ENCODE data around the gene AP2S1.

DNA sequence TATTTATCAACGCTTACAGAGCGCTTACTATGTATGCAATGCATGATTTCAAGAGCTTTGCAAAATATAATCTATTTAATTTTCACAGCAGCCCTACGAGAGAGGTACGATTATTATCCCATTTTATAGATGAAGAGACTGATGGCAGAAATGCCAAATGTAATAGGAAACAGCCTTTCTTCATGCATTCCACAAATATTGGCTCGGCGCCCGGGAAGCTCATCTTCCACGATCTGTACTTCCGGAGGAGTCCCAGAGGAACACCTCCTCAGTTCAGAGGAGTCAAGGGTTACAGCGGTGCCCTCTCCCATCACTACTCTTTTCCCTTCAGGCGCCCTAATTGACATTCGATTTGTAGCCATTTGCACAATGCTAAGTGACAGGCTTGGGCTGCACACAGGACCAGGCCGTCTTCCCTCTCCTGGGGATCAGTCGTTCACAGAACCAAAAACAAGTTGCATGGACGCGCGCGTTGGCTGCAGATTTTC is 9.0 kb upstream of the AP2S1 start:
- TF ChIP-seq ZNF274 (IDR thresholded peaks at IDR 0.05; ENCODE audit: low read depth, low read length) (no peak), YY1 (IDR thresholded peaks at IDR 0.05; ENCODE audit: insufficient read depth, insufficient read length) (no peak)
